ENCODE data around the gene NAALADL2. TPM values are rescaled to one million over a fixed set of nuclear protein-coding genes. Genes with fewer than 3 reads are reported as not detected.

The NAALADL2 gene
- total RNA-seq, 1 experiment from 2014 or later, result 1.6 TPM

DNA sequence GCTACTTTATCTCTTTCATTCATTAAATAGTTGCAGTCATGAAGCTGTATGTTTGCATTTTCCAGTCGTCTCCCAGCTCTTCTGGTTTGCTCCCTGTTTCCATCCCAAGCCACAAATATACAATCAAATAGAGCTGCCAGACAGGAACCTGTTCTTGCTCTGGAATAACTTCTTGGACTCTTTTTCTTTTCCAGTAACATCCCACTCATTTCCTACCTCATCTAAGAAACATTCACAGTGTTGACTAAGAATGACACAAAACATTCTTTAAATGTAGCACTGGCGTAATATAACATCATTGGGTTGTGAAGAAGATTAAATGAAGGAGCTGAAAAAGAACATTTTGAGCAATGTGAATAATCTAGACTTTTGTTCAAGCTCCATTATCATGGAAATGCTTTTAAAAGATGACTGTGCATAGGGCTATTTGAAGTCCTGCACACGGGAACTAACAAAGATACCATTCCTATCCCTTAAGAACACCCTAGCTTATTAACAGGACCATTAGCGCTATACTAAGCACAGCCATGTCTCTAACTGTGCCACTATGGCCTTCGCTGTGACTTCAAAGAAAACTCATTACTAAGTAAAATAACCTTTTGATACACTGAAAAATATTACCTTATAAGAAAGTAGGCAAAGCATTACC, 574.0 kb downstream of the NAALADL2 start:
- no peak overlapping the region for H2AFZ ChIP-seq (ENCODE audit: low read length)
- no peaks in the 10 kb centered on the region for H3K79me1 ChIP-seq (ENCODE audit: insufficient read depth, low read depth, low read length, poor library complexity, severe bottlenecking)
- WGBS (ENCODE audit: extremely low coverage, insufficient read length, low lambda C conversion rate), result no CpG with 5 or more reads among the region's 5 CpGs
- H2BK120ac ChIP-seq (ENCODE audit: low read depth, low read length, poor library complexity, severe bottlenecking), result no peak overlapping the region
- no peak overlapping the region for H3K4me2 ChIP-seq (ENCODE audit: insufficient read depth, insufficient read length, low read length)
- no peak overlapping the region for H4K8ac ChIP-seq (replicated peaks; ENCODE audit: insufficient read length, low read depth, low read length)
- no peaks in the 10 kb centered on the region for H3K27me3 ChIP-seq (ENCODE audit: insufficient read depth, low read length)
- no peak overlapping the region for H3K4ac ChIP-seq (ENCODE audit: low read depth, low read length)
- no peak overlapping the region for H2AK5ac ChIP-seq (ENCODE audit: insufficient read length, low read length)
- no peak overlapping the region for H4K91ac ChIP-seq (ENCODE audit: insufficient read length, low read depth, low read length)
- Mint-ChIP-seq H3K27me3 (ENCODE audit: low read depth) (no peaks in the 10 kb centered on the region), H3K27ac (no peak overlapping the region; a peak in 1 of 7 replicates), H3K9me3 (no peaks in the 10 kb centered on the region), H3K4me3 (no peak overlapping the region), H3K4me1 (no peaks in the 10 kb centered on the region), H3K36me3 (ENCODE audit: insufficient read depth in 1 of 3, low read depth in 3 of 3) (no peaks in the 10 kb centered on the region)
- no peak overlapping the region for H3K18ac ChIP-seq (ENCODE audit: insufficient read length, low read depth, low read length)
- no peak overlapping the region for H3K23ac ChIP-seq (ENCODE audit: insufficient read length, low read depth, low read length)
- H3K9me3 ChIP-seq (ENCODE audit: control insufficient read depth, low read depth, low read length), result no peaks in the 10 kb centered on the region
- H3K79me2 ChIP-seq (ENCODE audit: insufficient read depth, low read length), result no peaks in the 10 kb centered on the region
- H3K9ac ChIP-seq (ENCODE audit: extremely low read depth, insufficient read length, low read length), result no peak overlapping the region
- H3K4me1 ChIP-seq (ENCODE audit: insufficient read depth, low read length), result no peaks in the 10 kb centered on the region
- TF ChIP-seq, protein P1, sequence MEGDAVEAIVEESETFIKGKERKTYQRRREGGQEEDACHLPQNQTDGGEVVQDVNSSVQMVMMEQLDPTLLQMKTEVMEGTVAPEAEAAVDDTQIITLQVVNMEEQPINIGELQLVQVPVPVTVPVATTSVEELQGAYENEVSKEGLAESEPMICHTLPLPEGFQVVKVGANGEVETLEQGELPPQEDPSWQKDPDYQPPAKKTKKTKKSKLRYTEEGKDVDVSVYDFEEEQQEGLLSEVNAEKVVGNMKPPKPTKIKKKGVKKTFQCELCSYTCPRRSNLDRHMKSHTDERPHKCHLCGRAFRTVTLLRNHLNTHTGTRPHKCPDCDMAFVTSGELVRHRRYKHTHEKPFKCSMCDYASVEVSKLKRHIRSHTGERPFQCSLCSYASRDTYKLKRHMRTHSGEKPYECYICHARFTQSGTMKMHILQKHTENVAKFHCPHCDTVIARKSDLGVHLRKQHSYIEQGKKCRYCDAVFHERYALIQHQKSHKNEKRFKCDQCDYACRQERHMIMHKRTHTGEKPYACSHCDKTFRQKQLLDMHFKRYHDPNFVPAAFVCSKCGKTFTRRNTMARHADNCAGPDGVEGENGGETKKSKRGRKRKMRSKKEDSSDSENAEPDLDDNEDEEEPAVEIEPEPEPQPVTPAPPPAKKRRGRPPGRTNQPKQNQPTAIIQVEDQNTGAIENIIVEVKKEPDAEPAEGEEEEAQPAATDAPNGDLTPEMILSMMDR (conservative IDR thresholded peaks at IDR 0.05), result no peak
- no peak overlapping the region for H2BK5ac ChIP-seq (ENCODE audit: insufficient read length, low read length)
- H2BK20ac ChIP-seq (ENCODE audit: low read depth, low read length, poor library complexity, severe bottlenecking), result no peak overlapping the region
- no peaks in the 10 kb centered on the region for H4K20me1 ChIP-seq (ENCODE audit: control insufficient read depth, insufficient read depth, insufficient read length)
- DNase-seq, result no peak
- H2BK15ac ChIP-seq (ENCODE audit: low read depth, low read length), result no peak overlapping the region
- no peak overlapping the region for H4K5ac ChIP-seq (ENCODE audit: insufficient read length, low read depth, low read length)
- no peak overlapping the region for H3T11ph ChIP-seq (ENCODE audit: low read length)
- H3K56ac ChIP-seq (ENCODE audit: insufficient read length, low read depth, low read length), result no peak overlapping the region
- no peak overlapping the region for H3K14ac ChIP-seq (ENCODE audit: insufficient read depth, low read length)
- H3K23me2 ChIP-seq (ENCODE audit: insufficient read length, low read depth, low read length, poor library complexity, severe bottlenecking), result no peaks in the 10 kb centered on the region
- H3K27ac ChIP-seq (ENCODE audit: insufficient read length, low read depth, low read length), result no peak overlapping the region
- H2BK12ac ChIP-seq (ENCODE audit: insufficient read length, low read depth, low read length), result no peak overlapping the region

All from H9 (cell line).